PFSK-1 (cell line): ENCODE data around the gene CYREN.

ENCODE experiments used
- POLR2AphosphoS5 ChIP-seq: IDR thresholded peaks from 2 replicates; pipeline ENCODE4 v1.6.1; 2012; ENCODE audit warnings: low read depth, mild to moderate bottlenecking, control low read depth, low read length, moderate library complexity
- REST ChIP-seq, 2 experiments: IDR thresholded peaks; 2 replicates each; pipeline versions ENCODE4 v1.6.1 to v1.8.0; 2011 to 2012; ENCODE audit warnings: low read depth in 2 of 2, low read length in 2 of 2, control low read depth in 1 of 2, inconsistent platforms in 1 of 2, mild to moderate bottlenecking in 1 of 2, moderate library complexity in 1 of 2; ENCODE audit not compliant: insufficient read depth in 1 of 2
- SIN3A ChIP-seq: IDR thresholded peaks from 2 replicates; pipeline ENCODE4 v1.6.1; 2012; ENCODE audit warnings: mild to moderate bottlenecking, low read length, moderate library complexity, borderline replicate concordance; ENCODE audit not compliant: insufficient read depth

- no peak for TF ChIP-seq REST (IDR thresholded peaks at IDR 0.05; ENCODE audit: insufficient read depth in 1 of 2, low read depth in 2 of 2, low read length in 2 of 2)
- no peak for TF ChIP-seq POLR2AphosphoS5
- TF ChIP-seq SIN3A, result no peak
These were observed 19.5 kb upstream of the CYREN start for GRCh38 chr7:135189961-135190360.
